IPS-18a (cell line): ENCODE results near the gene SLC10A4.

Experiments used
- H3K27ac ChIP-seq: one replicate; pipeline ENCODE4 v1.5.1; 2013; ENCODE audit warnings: low read length
- H3K27me3 ChIP-seq: one replicate; pipeline ENCODE4 v1.6.1; 2013; ENCODE audit warnings: mild to moderate bottlenecking, low read length; ENCODE audit not compliant: control insufficient read depth, insufficient read depth
- H3K36me3 ChIP-seq: one replicate; pipeline ENCODE4 v1.6.1; 2013; ENCODE audit warnings: low read depth, low read length; ENCODE audit not compliant: control insufficient read depth
- H3K4me1 ChIP-seq: one replicate; pipeline ENCODE4 v1.6.1; 2013; ENCODE audit warnings: low read depth, low read length; ENCODE audit not compliant: control insufficient read depth
- H3K4me3 ChIP-seq: one replicate; pipeline ENCODE4 v1.5.1; 2013; ENCODE audit warnings: low read length
- H3K9ac ChIP-seq: one replicate; pipeline ENCODE4 v1.6.1; 2013; ENCODE audit warnings: mild to moderate bottlenecking, low read length, moderate library complexity
- H3K9me3 ChIP-seq: one replicate; pipeline ENCODE4 v1.6.1; 2013; ENCODE audit warnings: low read depth, low read length; ENCODE audit not compliant: control insufficient read depth

The SLC10A4 gene

GRCh38 chr4:48462363-48462762, 20.8 kb upstream of the SLC10A4 start:
- H3K4me3 ChIP-seq, result no peak overlapping the region
- H3K27ac ChIP-seq, result no peak overlapping the region
- H3K9ac ChIP-seq, result no peak overlapping the region
- H3K27me3 ChIP-seq, result no peaks in the 10 kb centered on the region
- H3K4me1 ChIP-seq, result no peaks in the 10 kb centered on the region
- H3K36me3 ChIP-seq, result no peaks in the 10 kb centered on the region
- H3K9me3 ChIP-seq, result no peaks in the 10 kb centered on the region

- Histone ChIP-seq H3K9ac (no peak overlapping the region), H3K27me3 (no peaks in the 10 kb centered on the region), H3K36me3 (no peaks in the 10 kb centered on the region), H3K4me1 (no peaks in the 10 kb centered on the region), H3K9me3 (no peaks in the 10 kb centered on the region), H3K4me3 (no peak overlapping the region), H3K27ac (no peak overlapping the region)
Measured at GRCh38 chr4:48467442-48467841, 15.7 kb upstream of the SLC10A4 start.

GRCh38 chr4:48467891-48468290, 15.3 kb upstream of the SLC10A4 start:
- no peaks in the 10 kb centered on the region for H3K27me3 ChIP-seq
- no peaks in the 10 kb centered on the region for H3K36me3 ChIP-seq
- no peak overlapping the region for H3K9ac ChIP-seq
- H3K4me1 ChIP-seq, result no peaks in the 10 kb centered on the region
- no peaks in the 10 kb centered on the region for H3K9me3 ChIP-seq
- H3K27ac ChIP-seq, result no peak overlapping the region
- H3K4me3 ChIP-seq, result no peak overlapping the region

GRCh38 chr4:48470137-48470536, 13.0 kb upstream of the SLC10A4 start:
- H3K9me3 ChIP-seq, result no peaks in the 10 kb centered on the region
- H3K27ac ChIP-seq, result no peak overlapping the region
- H3K27me3 ChIP-seq, result no peaks in the 10 kb centered on the region

GRCh38 chr4:48470570-48470969, 12.6 kb upstream of the SLC10A4 start:
- H3K4me3 ChIP-seq, result no peak overlapping the region
- no peak overlapping the region for H3K9ac ChIP-seq
- H3K27ac ChIP-seq, result no peak overlapping the region
- no peaks in the 10 kb centered on the region for H3K4me1 ChIP-seq
- no peaks in the 10 kb centered on the region for H3K9me3 ChIP-seq
- H3K36me3 ChIP-seq, result no peaks in the 10 kb centered on the region
- H3K27me3 ChIP-seq, result no peaks in the 10 kb centered on the region

More at GRCh38 chr4:48470137-48470536, 13.0 kb upstream of the SLC10A4 start:
- no peaks in the 10 kb centered on the region for H3K4me1 ChIP-seq
- no peaks in the 10 kb centered on the region for H3K36me3 ChIP-seq
- H3K9ac ChIP-seq, result no peak overlapping the region
- no peak overlapping the region for H3K4me3 ChIP-seq

- no peaks in the 10 kb centered on the region for H3K27me3 ChIP-seq
- no peaks in the 10 kb centered on the region for H3K36me3 ChIP-seq
- no peaks in the 10 kb centered on the region for H3K4me1 ChIP-seq
- no peak overlapping the region for H3K27ac ChIP-seq
- H3K9ac ChIP-seq, result no peak overlapping the region
- H3K4me3 ChIP-seq, result no peak overlapping the region
- H3K9me3 ChIP-seq, result no peaks in the 10 kb centered on the region
Measured at GRCh38 chr4:48472794-48473193, 10.3 kb upstream of the SLC10A4 start.

- no peaks in the 10 kb centered on the region for H3K9me3 ChIP-seq
- H3K27me3 ChIP-seq, result no peaks in the 10 kb centered on the region
- H3K36me3 ChIP-seq, result no peaks in the 10 kb centered on the region
- no peaks in the 10 kb centered on the region for H3K4me1 ChIP-seq
- H3K4me3 ChIP-seq, result no peak overlapping the region
- no peak overlapping the region for H3K27ac ChIP-seq
- no peak overlapping the region for H3K9ac ChIP-seq
Measured at GRCh38 chr4:48475770-48476169, 7.4 kb upstream of the SLC10A4 start.

- Histone ChIP-seq H3K27ac (no peak overlapping the region), H3K36me3 (no peaks in the 10 kb centered on the region), H3K9me3 (no peaks in the 10 kb centered on the region), H3K4me3 (no peak overlapping the region), H3K27me3 (peaks cover 20% of the 10 kb centered on the region), H3K4me1 (peaks cover 6% of the 10 kb centered on the region), H3K9ac (no peak overlapping the region)
Measured at GRCh38 chr4:48478273-48478672, 4.9 kb upstream of the SLC10A4 start.

GRCh38 chr4:48481581-48481980, 1.6 kb upstream of the SLC10A4 start:
- peaks cover 45% of the 10 kb centered on the region for H3K27me3 ChIP-seq

GRCh38 chr4:48483777-48484493, 792 bp downstream of the SLC10A4 start:
- Histone ChIP-seq H3K4me1 (peaks cover 9% of the 10 kb centered on the region), H3K27ac (no peak overlapping the region), H3K27me3 (peaks cover 55% of the 10 kb centered on the region), H3K36me3 (no peaks in the 10 kb centered on the region), H3K9ac (no peak overlapping the region), H3K4me3 (peak overlapping the region; percentile 62), H3K9me3 (no peaks in the 10 kb centered on the region)

More at GRCh38 chr4:48481581-48481980, 1.6 kb upstream of the SLC10A4 start:
- Histone ChIP-seq H3K27ac (no peak overlapping the region), H3K9ac (no peak overlapping the region), H3K4me3 (no peak overlapping the region), H3K9me3 (no peaks in the 10 kb centered on the region), H3K4me1 (peaks cover 6% of the 10 kb centered on the region), H3K36me3 (no peaks in the 10 kb centered on the region)

- peak overlapping the region; percentile 62 for H3K4me3 ChIP-seq
Measured at GRCh38 chr4:48484494-48485168, 1.5 kb downstream of the SLC10A4 start.

GRCh38 chr4:48489683-48490011, 6.5 kb downstream of the SLC10A4 start:
- peaks cover 7% of the 10 kb centered on the region for H3K4me1 ChIP-seq
- no peak overlapping the region for H3K27ac ChIP-seq
- no peaks in the 10 kb centered on the region for H3K9me3 ChIP-seq
- H3K4me3 ChIP-seq, result peak overlapping the region; percentile 47
- no peaks in the 10 kb centered on the region for H3K36me3 ChIP-seq
- H3K27me3 ChIP-seq, result peaks cover 64% of the 10 kb centered on the region
- H3K9ac ChIP-seq, result peak overlapping the region; percentile 9

More at GRCh38 chr4:48484494-48485168, 1.5 kb downstream of the SLC10A4 start:
- no peaks in the 10 kb centered on the region for H3K36me3 ChIP-seq
- no peaks in the 10 kb centered on the region for H3K9me3 ChIP-seq
- H3K9ac ChIP-seq, result no peak overlapping the region
- H3K27ac ChIP-seq, result no peak overlapping the region
- peaks cover 62% of the 10 kb centered on the region for H3K27me3 ChIP-seq
- H3K4me1 ChIP-seq, result peaks cover 13% of the 10 kb centered on the region
